ENCODE measurements around the gene ECE2. TPM values are rescaled to one million over a fixed set of nuclear protein-coding genes. Genes with fewer than 3 reads are reported as not detected.

The ECE2 gene
- total RNA-seq, 1 experiment from 2014 or later = not detected

- ChIA-PET POLR2A (no interaction called here), CTCF (no interaction called here)
- H3K36me3 ChIP-seq (ENCODE audit: control insufficient read depth, insufficient read depth, low read length) = peaks cover 19% of the 10 kb centered on the region
These were observed 20.8 kb downstream of the ECE2 start for GRCh38 chr3:184296616-184297015.

GRCh38 chr3:184298759-184299487 lies 23.1 kb downstream of the ECE2 start, which contains the start of gene PSMD2:
Gene PSMD2, plus strand, starts transcription at chr3:184299241. Its CDS starts 26 bp downstream, at chr3:184299267.
- in situ Hi-C loops (cut with HindIII; ENCODE audit: low pct_unique_long_range_greater_than_20kb, low sequenced_read_pairs) = no loop called here
- Histone ChIP-seq H3K4me1 (ENCODE audit: control insufficient read depth, insufficient read depth, low read length) (peaks cover 8% of the 10 kb centered on the region; the same call in 1 of the 2 replicates), H3K27me3 (ENCODE audit: control insufficient read depth, insufficient read depth, low read length) (no peaks in the 10 kb centered on the region), H3K9me3 (ENCODE audit: control insufficient read depth, insufficient read depth, low read depth, low read length) (no peaks in the 10 kb centered on the region), H3K27ac (ENCODE audit: low read length) (peak within 1 kb of the TSS; percentile 93), H3K36me3 (ENCODE audit: control insufficient read depth, insufficient read depth, low read length) (peaks cover 40% of the 10 kb centered on the region), H3K4me3 (ENCODE audit: low read depth in 2 of 2, low read length in 2 of 2) (peak within 1 kb of the TSS; percentile 83 to 97)
- BruUV-seq (replicated peaks) = no TSS peak
- ATAC-seq (peak; percentile 98), DNase-seq (ENCODE audit: low read depth, low spot score) (peak; percentile 72)
- intact Hi-C loops (cut with micrococcal nuclease; ENCODE audit: unreplicated experiment) = no loop called here
- POLR2A ChIA-PET = no interaction called here
- CTCF ChIA-PET = no interaction called here
- TF ChIP-seq CTCF (IDR thresholded peaks at IDR 0.05) = no peak
- TF ChIP-seq POLR2AphosphoS5 (IDR thresholded peaks at IDR 0.05; ENCODE audit: low read depth, low read length) = peak; percentile 98
- peak; percentile 61 for TF ChIP-seq SIN3A (IDR thresholded peaks at IDR 0.05; ENCODE audit: borderline replicate concordance, insufficient read depth, low read depth, low read length)
- TF ChIP-seq TCF7L2 (IDR thresholded peaks at IDR 0.05; ENCODE audit: low read depth, low read length) = no peak
- no peak for TF ChIP-seq REST (IDR thresholded peaks at IDR 0.05; ENCODE audit: insufficient read depth in 1 of 2, low read depth in 2 of 2, low read length in 1 of 2)

More at GRCh38 chr3:184296616-184297015, 20.8 kb downstream of the ECE2 start:
- Histone ChIP-seq H3K4me1 (ENCODE audit: control insufficient read depth, insufficient read depth, low read length) (peaks cover 8% of the 10 kb centered on the region; the same call in 1 of the 2 replicates), H3K27ac (ENCODE audit: low read length) (no peak overlapping the region), H3K4me3 (ENCODE audit: low read depth in 2 of 2, low read length in 2 of 2) (no peak overlapping the region), H3K27me3 (ENCODE audit: control insufficient read depth, insufficient read depth, low read length) (no peaks in the 10 kb centered on the region), H3K9me3 (ENCODE audit: control insufficient read depth, insufficient read depth, low read depth, low read length) (no peaks in the 10 kb centered on the region)
- in situ Hi-C loops (cut with HindIII; ENCODE audit: low pct_unique_long_range_greater_than_20kb, low sequenced_read_pairs) (no loop called here), intact Hi-C loops (cut with micrococcal nuclease; ENCODE audit: unreplicated experiment) (no loop called here)
- TF ChIP-seq SIN3A (IDR thresholded peaks at IDR 0.05; ENCODE audit: borderline replicate concordance, insufficient read depth, low read depth, low read length) = no peak
- TF ChIP-seq CTCF (IDR thresholded peaks at IDR 0.05) = no peak
- no peak for TF ChIP-seq POLR2AphosphoS5 (IDR thresholded peaks at IDR 0.05; ENCODE audit: low read depth, low read length)
- no peak for TF ChIP-seq REST (IDR thresholded peaks at IDR 0.05; ENCODE audit: insufficient read depth in 1 of 2, low read depth in 2 of 2, low read length in 1 of 2)
- TF ChIP-seq TCF7L2 (IDR thresholded peaks at IDR 0.05; ENCODE audit: low read depth, low read length) = no peak
- no TSS peak for BruUV-seq (replicated peaks)
- ATAC-seq (no peak), DNase-seq (ENCODE audit: low read depth, low spot score) (no peak)
